Tibial nerve (tissue), 4 donors: ENCODE results near the gene UVSSA. TPM values are rescaled to one million over a fixed set of nuclear protein-coding genes. Genes with fewer than 3 reads are reported as not detected.
"Not testable (repeated sequence)": the region's sequence is repeated elsewhere in the genome, so short reads cannot be mapped to it uniquely, and the experiment has no call there.

Experiments
- DNase-seq, 2 donors: peaks; one replicate each; pipeline ENCODE4 v3.0.0-alpha.2; 2019; ENCODE audit warnings: low spot score in 2 of 2
- H3K27ac ChIP-seq, 4 donors: fragments of 200-600 bp; sonication (generic) in 3 of 4; one replicate each; pipeline ENCODE4 v1.5.1; 2017 to 2019; ENCODE audit warnings: mild to moderate bottlenecking in 1 of 4
- H3K27me3 ChIP-seq, 2 donors: fragments of 200-600 bp; sonication (generic) in 1 of 2; one replicate each; pipeline versions ENCODE4 v1.5.1 to v1.6.0; 2017 to 2019
- H3K36me3 ChIP-seq, 3 donors: fragments of 200-600 bp; sonication (generic); one replicate each; pipeline ENCODE4 v1.5.1; 2018 to 2019
- H3K4me1 ChIP-seq, 4 donors: fragments of 200-600 bp; sonication (generic) in 3 of 4; one replicate each; pipeline ENCODE4 v1.5.1; 2017 to 2019
- H3K4me3 ChIP-seq, 4 donors: fragments of 200-600 bp; sonication (generic) in 3 of 4; one replicate each; pipeline ENCODE4 v1.5.1; 2017 to 2019; ENCODE audit warnings: mild to moderate bottlenecking in 1 of 4, moderate library complexity in 1 of 4
- H3K9me3 ChIP-seq, 4 donors: fragments of 200-600 bp; sonication (generic) in 3 of 4; one replicate each; pipeline ENCODE4 v1.5.1; 2017 to 2019
- CTCF ChIP-seq, 5 experiments: fragments of 200-600 bp in 3 of 5; fragments of 450-650 bp in 2 of 5; sonication (generic) in 3 of 5; IDR thresholded peaks; one replicate each; pipeline ENCODE4 v1.5.1; 2016 to 2019; ENCODE audit warnings: antibody characterized with exemption in 5 of 5, mild to moderate bottlenecking in 3 of 5, moderate library complexity in 2 of 5
- EP300 ChIP-seq, 2 donors: sonication (generic); formaldehyde crosslinking; IDR thresholded peaks; one replicate each; pipeline ENCODE4 v1.6.1; 2017; ENCODE audit warnings: antibody characterized with exemption in 2 of 2, mild to moderate bottlenecking in 1 of 2
- POLR2A ChIP-seq, 2 donors: fragments of 450-650 bp; IDR thresholded peaks; one replicate each; pipeline ENCODE4 v1.6.1; 2017; ENCODE audit warnings: antibody characterized with exemption in 2 of 2, mild to moderate bottlenecking in 2 of 2, moderate library complexity in 2 of 2
- WGBS, 2 donors: methylation state at CpG; one replicate each; pipeline ENCODE4 v1.1.5; 2018; 5-methylcytosine and 5-hydroxymethylcytosine counted together
- total RNA-seq, 4 donors: library from RNA; depleted of rRNA; stranded (reverse); fragments of >200 nt; gene quantifications; one replicate each; pipeline ENCODE4 v1.1.0, GENCODE V29; 2016

The UVSSA gene
- total RNA-seq, 4 donors from 2014 or later: 29.8 to 72.0 (median 30.4) TPM

- Histone ChIP-seq H3K4me3 (no peak overlapping the region), H3K36me3 (peaks cover 0 to 68% (median 0%) of the 10 kb centered on the region in 3 donors), H3K9me3 (peaks cover 0 to 53% (median under 1%) of the 10 kb centered on the region in 4 donors), H3K4me1 (no peaks in the 10 kb centered on the region), H3K27me3 (no peaks in the 10 kb centered on the region), H3K27ac (no peak overlapping the region)
- no peak for DNase-seq
- TF ChIP-seq EP300 (IDR thresholded peaks at IDR 0.05) (no peak), CTCF (IDR thresholded peaks at IDR 0.05) (no peak), POLR2A (IDR thresholded peaks at IDR 0.05) (no peak)
- WGBS, 2 donors: 96 to 98% methylated on average over 10 of the region's 10 CpGs
Observed at GRCh38 chr4:1393866-1394265, 46.9 kb downstream of the UVSSA start.

- WGBS, 2 donors: 91 to 96% methylated on average over 27 to 53 of the region's 63 CpGs
- peaks cover 0 to 59% (median 0%) of the 10 kb centered on the region in 3 donors for H3K36me3 ChIP-seq
- not testable (repeated sequence) for H3K27ac ChIP-seq
Observed at GRCh38 chr4:1394554-1395388, 47.8 kb downstream of the UVSSA start.

GRCh38 chr4:1395389-1395820, 48.4 kb downstream of the UVSSA start:
- not testable (repeated sequence) for H3K27ac ChIP-seq, H3K27me3 ChIP-seq, DNase-seq, H3K4me1 ChIP-seq, H3K4me3 ChIP-seq
- peaks cover 0 to 48% (median 0%) of the 10 kb centered on the region in 4 donors for H3K9me3 ChIP-seq
- 96 to 98% methylated on average over 17 to 23 of the region's 26 CpGs for WGBS, 2 donors
- H3K36me3 ChIP-seq: peaks cover 0 to 54% (median 0%) of the 10 kb centered on the region in 3 donors

More at GRCh38 chr4:1394554-1395388, 47.8 kb downstream of the UVSSA start:
- H3K4me1 ChIP-seq, DNase-seq, H3K4me3 ChIP-seq, H3K27me3 ChIP-seq: not testable (repeated sequence)
- peaks cover 0 to 50% (median 0%) of the 10 kb centered on the region in 4 donors for H3K9me3 ChIP-seq

- peaks cover 0 to 43% (median 0%) of the 10 kb centered on the region in 4 donors for H3K9me3 ChIP-seq
- WGBS, 2 donors: 96 to 97% methylated on average over 8 to 10 of the region's 13 CpGs
- peaks cover 0 to 11% of the 10 kb centered on the region in 2 donors for H3K27me3 ChIP-seq
- TF ChIP-seq CTCF (IDR thresholded peaks at IDR 0.05): no peak
- no peak overlapping the region for H3K4me3 ChIP-seq
- peaks cover 0 to 47% (median 0%) of the 10 kb centered on the region in 3 donors for H3K36me3 ChIP-seq
- H3K4me1 ChIP-seq: no peaks in the 10 kb centered on the region
- DNase-seq: no peak
- H3K27ac ChIP-seq: no peak overlapping the region
Observed at GRCh38 chr4:1395941-1396805, 49.2 kb downstream of the UVSSA start.

- 95 to 97% methylated on average over 10 to 11 of the region's 11 CpGs for WGBS, 2 donors
Observed at GRCh38 chr4:1396806-1397455, 49.9 kb downstream of the UVSSA start.

More at GRCh38 chr4:1396806-1397455, 49.9 kb downstream of the UVSSA start:
- Histone ChIP-seq H3K9me3 (peaks cover 0 to 35% (median 0%) of the 10 kb centered on the region in 4 donors), H3K27ac (no peak overlapping the region), H3K4me1 (no peaks in the 10 kb centered on the region), H3K36me3 (peaks cover 0 to 39% (median 0%) of the 10 kb centered on the region in 3 donors), H3K4me3 (no peak overlapping the region), H3K27me3 (peaks cover 0 to 19% of the 10 kb centered on the region in 2 donors)
- DNase-seq: no peak
- TF ChIP-seq EP300 (IDR thresholded peaks at IDR 0.05) (no peak), POLR2A (IDR thresholded peaks at IDR 0.05) (no peak), CTCF (IDR thresholded peaks at IDR 0.05) (no peak)
